Stimulated activated CD4-positive, alpha-beta T cell treated with anti-CD3 and anti-CD28 coated beads, Interleukin-4, amount 100 ng/mL, for 4 hours (primary cell): ENCODE results near the gene RELL1.

Experiments used
- DNase-seq, 2 experiments: peaks; one replicate each; pipeline ENCODE4 v3.0.0-alpha.2; 2020

RELL1 gene

GRCh38 chr4:37686373-37687193 lies at the start of gene RELL1:
RELL1 (minus strand) TSS chr4:37686376; CDS start chr4:37686287, 89 bp downstream.
- peak; percentile 98 for DNase-seq

DNA sequence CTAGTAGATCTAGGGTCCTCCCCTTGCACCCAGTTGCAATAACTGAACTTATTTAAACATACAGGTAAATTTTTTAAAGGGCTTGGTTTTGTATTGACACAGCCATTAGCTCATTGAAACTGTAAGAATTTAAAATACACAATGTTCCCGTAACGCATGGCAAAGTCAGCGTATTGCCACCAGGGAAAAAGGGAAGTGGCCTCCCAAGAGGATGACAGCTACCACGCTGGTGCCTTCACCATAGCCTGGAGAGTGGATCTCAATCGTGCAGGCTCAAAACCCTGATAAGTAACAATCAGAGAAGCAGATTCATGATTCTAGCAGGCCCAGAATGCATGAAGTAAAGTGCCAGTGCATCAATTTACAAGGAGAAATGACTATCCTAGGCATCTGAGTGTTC lies 49.4 kb upstream of the RELL1 start:
- DNase-seq: no peak

- no peak for DNase-seq
These were observed 48.8 kb upstream of the RELL1 start for GRCh38 chr4:37734989-37735388.

DNA sequence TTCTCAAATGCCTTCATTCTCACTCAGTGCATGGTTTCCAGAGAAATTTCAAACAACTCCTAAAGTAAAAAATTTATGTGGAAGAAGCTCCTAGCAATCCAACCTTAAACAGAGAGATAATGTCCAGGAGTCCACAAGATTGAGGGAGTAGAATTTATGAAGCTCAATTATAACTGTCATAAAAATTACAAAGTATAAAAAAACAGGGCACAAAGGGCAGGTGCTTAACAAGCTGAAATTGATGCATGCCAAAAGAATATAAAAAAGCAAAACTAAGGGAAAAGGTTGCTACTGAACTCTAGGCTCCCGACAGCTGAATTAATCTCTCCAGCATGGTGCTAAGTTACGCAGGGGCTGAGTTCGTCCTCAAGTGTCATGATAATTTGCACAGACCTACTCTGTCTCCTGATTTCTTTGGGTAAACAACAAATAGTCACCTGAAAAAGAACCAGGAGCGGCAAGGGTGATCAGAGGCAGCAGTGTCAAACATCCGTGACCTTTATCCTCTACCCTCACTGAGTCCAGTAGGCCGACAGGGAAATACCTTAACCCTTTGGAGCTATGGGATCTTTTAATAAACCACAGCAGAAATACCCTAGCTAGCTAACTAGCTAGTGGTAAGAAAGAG lies 47.2 kb upstream of the RELL1 start:
- no peak for DNase-seq

DNA sequence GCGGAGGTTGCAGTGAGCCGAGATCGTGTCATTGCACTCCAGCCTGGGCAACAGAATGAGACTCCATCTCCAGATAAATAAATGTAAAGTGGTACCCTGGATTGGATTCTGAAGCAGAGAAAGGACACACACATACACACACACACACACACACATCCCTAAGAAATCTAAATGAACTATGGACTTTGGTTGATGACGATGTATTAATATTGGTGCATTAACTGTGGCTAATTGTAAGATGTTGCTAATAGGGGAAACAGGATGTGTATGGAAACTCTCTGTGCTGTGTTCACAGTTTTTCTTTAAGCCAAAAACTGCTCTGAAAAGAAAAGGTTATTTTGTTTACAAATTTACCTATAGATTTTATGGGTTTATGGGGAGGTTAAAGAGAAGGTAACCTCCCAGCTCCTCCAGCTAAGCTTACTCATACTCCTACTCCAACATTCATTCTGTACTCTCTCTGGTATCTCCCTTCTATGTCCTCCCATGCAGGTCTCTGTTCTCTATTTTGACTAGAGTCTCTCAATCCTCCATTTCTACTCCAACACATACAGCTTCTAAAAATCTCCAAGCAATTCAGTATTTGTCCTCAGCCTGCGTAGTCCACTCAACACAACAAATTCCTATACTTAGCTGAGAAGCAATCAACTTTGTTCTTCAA lies 46.5 kb upstream of the RELL1 start:
- no peak for DNase-seq

DNA sequence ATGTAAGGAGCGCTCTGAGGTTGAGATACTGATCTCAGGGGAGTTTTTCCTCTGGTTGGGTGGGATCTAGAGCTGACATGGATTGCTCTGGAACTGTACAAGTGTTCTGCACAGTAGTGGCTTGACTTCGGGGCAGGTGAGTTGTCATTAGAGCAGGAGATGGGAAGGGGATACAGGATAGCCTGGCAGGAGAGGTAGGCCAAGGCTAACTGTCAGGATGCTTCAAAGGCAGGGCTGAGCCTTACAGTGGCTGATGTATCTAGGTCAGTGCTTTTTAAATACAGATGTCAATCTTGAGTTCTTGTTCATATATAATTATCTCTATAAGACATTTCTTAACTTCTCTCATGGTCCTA lies 43.5 kb upstream of the RELL1 start:
- no peak for DNase-seq

DNA sequence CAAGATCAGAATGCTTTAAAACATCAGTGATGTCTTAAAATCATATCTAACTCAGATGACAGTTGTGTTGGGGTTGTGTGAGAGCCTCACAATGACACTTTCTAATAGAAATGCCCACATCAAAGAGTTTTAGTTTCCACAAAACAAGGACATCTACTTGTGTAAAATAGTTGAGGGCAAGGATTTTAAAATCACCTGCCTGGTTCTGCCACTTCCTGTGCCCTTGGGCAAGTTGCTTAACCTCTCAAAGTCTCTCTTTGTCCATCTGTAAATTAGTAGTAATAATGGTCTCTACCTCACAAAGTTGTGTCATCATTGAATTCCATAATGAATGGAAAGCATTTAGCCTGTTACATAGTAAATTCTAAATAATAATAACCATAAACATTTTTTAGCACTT lies 41.9 kb upstream of the RELL1 start:
- DNase-seq: no peak

- no peak for DNase-seq
These were observed 41.5 kb upstream of the RELL1 start for GRCh38 chr4:37727635-37728034.

DNA sequence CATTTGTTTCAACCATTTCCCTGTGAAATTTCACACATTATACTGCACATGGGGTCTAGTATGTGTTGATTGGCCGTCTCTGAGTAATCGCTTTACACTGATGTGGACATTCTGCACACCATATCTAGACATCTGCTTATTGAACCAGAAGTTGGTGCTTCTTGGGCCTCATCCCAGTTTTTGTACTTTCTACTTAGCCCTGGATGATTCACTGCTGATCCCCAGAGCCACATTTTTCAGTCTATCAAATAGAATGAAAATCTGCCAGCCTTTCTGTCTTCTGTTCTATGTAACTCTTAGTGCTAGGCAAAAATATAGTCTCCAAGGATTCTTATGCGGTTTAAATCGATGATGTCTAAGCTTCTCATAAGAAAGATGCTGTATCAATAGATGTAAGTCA lies 40.5 kb upstream of the RELL1 start:
- no peak for DNase-seq

DNA sequence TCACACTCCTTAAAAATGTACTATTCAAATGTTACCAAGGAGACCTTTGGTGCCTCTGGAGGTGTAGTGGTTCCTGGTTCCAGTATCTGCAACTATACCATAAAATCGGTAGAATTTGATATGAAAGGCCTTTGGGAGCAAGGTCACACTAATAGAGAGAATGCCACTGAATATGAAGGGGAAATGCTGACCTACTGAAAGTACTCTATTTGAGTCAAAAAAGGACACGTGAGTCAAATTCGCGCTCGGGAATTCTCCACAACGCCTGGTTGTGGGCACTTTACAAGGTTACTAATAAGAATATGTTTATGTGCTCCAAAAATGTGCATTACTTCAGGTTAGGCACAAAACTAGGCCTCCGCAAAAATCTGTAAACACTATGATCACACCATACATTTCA lies 39.5 kb upstream of the RELL1 start:
- DNase-seq: no peak

DNA sequence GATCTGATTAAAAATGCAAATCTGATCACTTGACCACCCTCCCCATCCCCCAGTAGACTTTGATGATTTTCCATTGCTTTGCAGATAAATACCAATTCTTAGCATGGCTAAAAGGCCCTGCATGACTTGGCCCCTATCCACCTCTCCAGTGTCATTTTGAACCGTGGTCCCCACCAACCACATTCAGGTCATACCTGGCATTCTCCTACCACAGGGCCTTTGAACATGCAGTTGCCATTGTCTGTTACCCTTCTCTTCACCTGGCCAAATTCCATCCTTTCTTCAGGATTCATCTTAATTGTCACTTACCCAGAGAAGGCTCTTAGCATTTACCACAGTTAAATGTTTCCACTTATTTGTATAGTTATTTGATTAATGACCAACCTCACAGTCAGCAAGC lies 36.9 kb upstream of the RELL1 start:
- DNase-seq: no peak

DNA sequence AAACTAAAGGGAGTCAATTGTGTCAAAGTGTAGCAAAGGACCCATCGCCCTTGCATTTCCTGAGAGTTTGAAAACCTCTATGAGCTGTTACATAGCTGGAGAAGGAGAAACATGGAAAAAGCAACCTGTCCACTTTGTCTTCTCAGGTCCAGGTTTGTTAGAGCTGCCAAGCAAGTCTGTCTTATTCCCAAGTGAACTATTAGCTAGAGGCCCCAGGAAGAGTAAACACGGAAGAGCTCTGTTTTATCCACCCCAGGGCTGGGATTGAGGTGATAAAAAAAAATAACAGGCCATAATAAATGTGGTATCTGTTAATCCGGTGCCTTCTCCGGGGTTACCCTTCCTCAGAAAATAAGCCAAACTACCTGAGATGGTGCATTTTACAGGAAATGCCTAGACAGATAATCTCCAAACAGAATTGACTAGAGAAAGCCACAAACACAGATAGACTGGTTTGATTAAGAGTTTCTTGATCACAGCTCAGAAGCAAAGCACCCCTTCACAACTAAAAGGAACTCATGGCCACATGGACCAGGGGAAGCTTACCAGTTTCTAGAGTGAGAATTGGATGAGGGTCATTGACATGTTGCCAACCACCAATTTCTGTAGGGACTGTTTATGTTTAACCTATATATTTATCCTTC lies 35.9 kb upstream of the RELL1 start:
- no peak for DNase-seq

GRCh38 chr4:37719021-37719420 lies 32.8 kb upstream of the RELL1 start:
- no peak for DNase-seq

- DNase-seq: no peak
These were observed 31.4 kb upstream of the RELL1 start for GRCh38 chr4:37717576-37717975.

DNA sequence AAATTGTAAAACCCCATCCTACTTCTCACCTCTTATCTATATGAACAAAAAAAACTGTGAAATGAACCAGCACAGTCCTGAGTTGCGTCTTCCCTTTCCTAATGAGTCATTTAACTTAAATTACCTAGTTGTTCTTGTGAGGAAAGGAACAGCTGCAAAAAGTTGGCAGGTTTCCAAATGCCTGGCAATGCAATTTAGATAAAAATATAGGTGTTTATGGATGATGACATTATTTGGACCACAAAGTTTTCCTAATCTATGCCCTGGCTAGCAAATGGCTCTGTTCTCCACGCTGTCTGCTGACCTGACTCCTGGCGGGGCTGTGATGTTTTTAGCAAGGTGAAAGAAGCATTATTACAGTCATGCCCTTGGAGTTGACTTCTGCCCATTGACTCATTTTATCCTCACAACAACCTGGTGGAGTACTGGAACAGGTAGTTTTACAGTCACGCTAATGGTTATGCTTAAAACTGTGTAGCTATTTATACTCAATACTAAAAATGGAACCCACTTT lies 29.8 kb upstream of the RELL1 start:
- no peak for DNase-seq

DNA sequence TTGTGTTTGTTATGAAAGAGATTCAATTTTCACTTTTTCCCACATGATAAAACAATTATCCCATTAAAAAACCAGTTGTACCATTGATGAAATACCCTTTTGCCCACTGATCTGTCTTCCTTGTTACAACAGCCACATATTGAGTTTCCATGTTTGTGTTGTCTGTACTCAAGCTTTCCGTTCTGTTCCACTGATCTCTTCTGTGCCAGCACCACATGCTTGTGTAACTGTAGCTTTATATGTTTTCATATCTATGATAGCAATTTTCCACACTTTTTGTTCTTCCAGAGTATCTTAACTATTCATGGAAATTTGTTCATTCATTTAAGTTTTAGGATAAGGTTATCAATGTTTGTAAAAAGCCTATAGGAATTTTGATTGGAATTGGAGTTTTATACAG lies 24.3 kb upstream of the RELL1 start:
- DNase-seq: no peak

DNA sequence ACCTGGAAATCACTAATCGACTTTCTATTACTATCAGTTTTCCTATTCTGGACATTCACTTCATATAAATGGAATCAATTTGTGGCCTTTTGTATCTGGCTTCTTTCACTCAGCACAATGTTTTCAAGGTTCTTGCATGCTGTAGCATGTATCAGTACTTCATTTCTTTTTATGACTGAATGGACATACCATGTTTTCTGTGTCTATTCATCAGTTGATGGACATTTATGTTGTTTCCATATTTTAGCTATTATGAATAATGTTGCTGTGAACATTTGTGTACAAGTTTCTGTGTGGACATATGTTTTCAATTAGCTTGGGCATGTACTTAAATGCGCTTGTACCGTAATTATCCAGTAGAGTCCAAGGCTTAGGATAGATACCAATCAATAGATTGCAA lies 19.9 kb upstream of the RELL1 start:
- DNase-seq: no peak

DNA sequence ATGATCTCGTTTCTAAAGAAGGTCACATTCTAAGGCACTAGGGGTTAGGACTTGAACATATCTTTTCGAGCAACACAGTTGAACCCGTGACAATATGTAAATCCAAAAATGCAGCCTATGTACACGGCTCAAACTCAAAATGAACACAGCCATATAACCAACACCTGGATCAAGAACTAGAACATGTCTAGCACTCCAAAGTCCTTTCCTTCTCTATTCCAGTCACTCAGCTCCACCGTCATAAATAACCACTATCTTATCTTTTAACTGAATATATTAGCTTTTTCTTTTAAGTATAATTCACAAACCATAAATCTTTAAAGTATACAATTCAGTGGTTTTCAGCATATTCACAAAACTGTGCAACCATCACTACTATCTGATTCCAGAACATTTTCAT lies 19.4 kb upstream of the RELL1 start:
- no peak for DNase-seq

GRCh38 chr4:37699868-37700481 lies 13.8 kb upstream of the RELL1 start:
- DNase-seq: no peak

GRCh38 chr4:37697566-37697965 lies 11.4 kb upstream of the RELL1 start:
- no peak for DNase-seq

- DNase-seq: no peak
These were observed 7.4 kb upstream of the RELL1 start for GRCh38 chr4:37693450-37694190.

GRCh38 chr4:37693030-37693429 lies 6.9 kb upstream of the RELL1 start:
- no peak for DNase-seq
